Thyroid gland (tissue), 4 donors: ENCODE data around the gene RASAL3. TPM values are rescaled to one million over a fixed set of nuclear protein-coding genes. Genes with fewer than 3 reads are reported as not detected.

Experiments used
- DNase-seq, 2 donors: peaks; one replicate each; pipeline ENCODE4 v3.0.0-alpha.2; 2019
- H3K27ac ChIP-seq, 3 donors: fragments of 200-600 bp; sonication (generic); 1 replicate in 2 of 3; 2 replicates in 1 of 3; pipeline ENCODE4 v1.5.1; 2016 to 2019; ENCODE audit warnings: mild to moderate bottlenecking in 1 of 3, moderate library complexity in 1 of 3
- H3K27me3 ChIP-seq: fragments of 200-600 bp; sonication (generic); one replicate; pipeline ENCODE4 v1.5.1; 2019
- H3K36me3 ChIP-seq, 2 donors: fragments of 200-600 bp; sonication (generic); one replicate each; pipeline ENCODE4 v1.5.1; 2016 to 2019
- H3K4me1 ChIP-seq, 2 donors: fragments of 200-600 bp; sonication (generic); one replicate each; pipeline ENCODE4 v1.5.1; 2017 to 2019
- H3K4me3 ChIP-seq, 3 donors: fragments of 200-600 bp; sonication (generic); replicated peaks in 1 of 3; 1 replicate in 2 of 3; 2 replicates in 1 of 3; pipeline ENCODE4 v1.5.1; 2016; ENCODE audit warnings: mild to moderate bottlenecking in 1 of 3
- H3K9me3 ChIP-seq: fragments of 200-600 bp; sonication (generic); one replicate; pipeline ENCODE4 v1.5.1; 2017
- CTCF ChIP-seq, 6 experiments: fragments of 200-600 bp in 3 of 6; fragments of 450-650 bp in 3 of 6; sonication (generic) in 3 of 6; IDR thresholded peaks; one replicate each; pipeline ENCODE4 v1.5.1; 2016 to 2019; ENCODE audit warnings: antibody characterized with exemption in 6 of 6, mild to moderate bottlenecking in 2 of 6, inconsistent platforms in 1 of 6, moderate library complexity in 1 of 6
- POLR2A ChIP-seq, 2 donors: fragments of 450-650 bp; IDR thresholded peaks; one replicate each; pipeline ENCODE4 v1.6.1; 2017; ENCODE audit warnings: antibody characterized with exemption in 2 of 2, mild to moderate bottlenecking in 2 of 2, moderate library complexity in 1 of 2
- WGBS, 2 donors: methylation state at CpG; one replicate each; pipeline ENCODE4 v1.1.5; 2017; 5-methylcytosine and 5-hydroxymethylcytosine counted together
- intact Hi-C: fragments of 100-400 bp; cut with DNase I; formaldehyde crosslinking; loops from one replicate; pipeline ENCODE4 v1.15.1; 2023
- microRNA counts, 2 donors: library from miRNA; unstranded; fragments of <30 nt; microRNA quantifications; one replicate each; lab custom pipeline; 2016 to 2017
- microRNA-seq: library from miRNA; unstranded; fragments of <30 nt; microRNA quantifications from one replicate; pipeline ENCODE4, GENCODE V29; 2016
- small RNA-seq: library from RNA; depleted of rRNA; stranded (forward); fragments of <200 nt; gene quantifications from one replicate; pipeline ENCODE3, GENCODE V24; 2016
- total RNA-seq, 4 donors: library from RNA; depleted of rRNA; stranded (reverse); fragments of >200 nt; gene quantifications; one replicate each; pipeline ENCODE4 v1.2.3, GENCODE V29; 2016

Gene RASAL3
- total RNA-seq, 4 donors from 2014 or later, result 2.6 to 4.4 (median 3.7) TPM

GRCh38 chr19:15403151-15403531 lies 61.2 kb downstream of the RASAL3 start:
- intact Hi-C loops, result no loop called here
- no peaks in the 10 kb centered on the region for H3K27me3 ChIP-seq
- H3K9me3 ChIP-seq, result no peaks in the 10 kb centered on the region
- TF ChIP-seq POLR2A (IDR thresholded peaks at IDR 0.05), result no peak
- TF ChIP-seq CTCF (IDR thresholded peaks at IDR 0.05), result no peak
- peaks cover 13 to 33% of the 10 kb centered on the region in 2 donors for H3K4me1 ChIP-seq
- WGBS, 2 donors, result 90 to 91% methylated on average over 10 of the region's 10 CpGs
- DNase-seq, result no peak
- H3K36me3 ChIP-seq, result peaks cover 40 to 47% of the 10 kb centered on the region in 2 donors
- no peak overlapping the region for H3K27ac ChIP-seq
- H3K4me3 ChIP-seq, result no peak overlapping the region

GRCh38 chr19:15402411-15403150 lies 61.8 kb downstream of the RASAL3 start:
- WGBS, 2 donors, result 91 to 94% methylated on average over 15 of the region's 15 CpGs
- no peak overlapping the region for H3K27ac ChIP-seq
- no peak for DNase-seq
- H3K4me1 ChIP-seq, result peaks cover 13 to 30% of the 10 kb centered on the region in 2 donors
- H3K27me3 ChIP-seq, result no peaks in the 10 kb centered on the region
- no peak overlapping the region for H3K4me3 ChIP-seq
- TF ChIP-seq POLR2A (IDR thresholded peaks at IDR 0.05), result no peak
- no peak for TF ChIP-seq CTCF (IDR thresholded peaks at IDR 0.05)
- H3K36me3 ChIP-seq, result peaks cover 45 to 53% of the 10 kb centered on the region in 2 donors
- no peaks in the 10 kb centered on the region for H3K9me3 ChIP-seq
- intact Hi-C loops, result no loop called here

MicroRNA genes within 50 kb of the gene (microRNA counts, 767-probe panel; counts per million panel counts)
- microRNA hsa-miR-1470 (lab: Ali Mortazavi, UCI), result 0 counts per million in 2 donors

Small RNA genes within 50 kb of the gene (microRNA-seq; reads per million reads assigned to microRNA genes)
- not detected for gene MIR1470

Small RNA genes within 50 kb of the gene (small RNA-seq; reads per million reads assigned to genes)
- not detected for gene MIR1470

Other genes with a start within 250 kb of the RASAL3 start
- 1 to 10 TPM in 1 of 4 donors, under 1 TPM in 1, not detected in 2; 0.59 to 1.1 TPM for gene EPHX3, start 232.1 kb downstream of the RASAL3 start, total RNA-seq
- 10 to 100 TPM; 20.8 to 78.1 (median 32.4) TPM for gene BRD4, start 132.0 kb downstream of the RASAL3 start, total RNA-seq
- 10 to 100 TPM; 21.8 to 33.2 (median 26.6) TPM for gene AKAP8, start 84.8 kb downstream of the RASAL3 start, total RNA-seq
- gene AKAP8L, start 45.6 kb downstream of the RASAL3 start, total RNA-seq, result 100 to 1,000 TPM; 122 to 272 (median 204) TPM
- gene WIZ, start 14.6 kb downstream of the RASAL3 start, total RNA-seq, result 10 to 100 TPM; 23.0 to 48.5 (median 29.6) TPM
- not detected for gene PGLYRP2, start 15.0 kb upstream of the RASAL3 start, total RNA-seq
- gene CYP4F22, start 44.0 kb upstream of the RASAL3 start, total RNA-seq, result under 1 TPM in 1 of 4 donors, not detected in 3; 0.11 TPM
- not detected for gene CYP4F8, start 150.7 kb upstream of the RASAL3 start, total RNA-seq
- under 1 TPM in 2 of 4 donors, not detected in 2; 0.33 to 0.59 TPM for gene CYP4F3, start 176.4 kb upstream of the RASAL3 start, total RNA-seq
- gene CYP4F12, start 208.5 kb upstream of the RASAL3 start, total RNA-seq, result 1 to 10 TPM; 1.9 to 4.6 (median 3.2) TPM